Frontal cortex (tissue), 4 donors: ENCODE data around the gene GOLPH3. TPM values are rescaled to one million over a fixed set of nuclear protein-coding genes. Genes with fewer than 3 reads are reported as not detected.
"Not testable (repeated sequence)": the region's sequence is repeated elsewhere in the genome, so short reads cannot be mapped to it uniquely, and the experiment has no call there.

Source experiments
- DNase-seq, 2 donors: peaks; one replicate each; pipeline ENCODE4 v3.0.0; 2012; ENCODE audit warnings: low spot score in 2 of 2
- FAIRE-seq: peaks from 2 replicates; lab custom pipeline; 2012; peaks lifted over from hg19 to GRCh38; lab: Jason Lieb, UNC
- small RNA-seq: library from RNA; depleted of rRNA; stranded (forward); fragments of <200 nt; gene quantifications from one replicate; pipeline ENCODE3, GENCODE V24; 2014
- total RNA-seq: library from RNA; depleted of rRNA; stranded (reverse); fragments of >200 nt; gene quantifications from one replicate; pipeline ENCODE4 v1.2.3, GENCODE V29; 2014
- donor health status: control.
- donor health status: control.
- donor health status: control.

The GOLPH3 gene
- total RNA-seq, 1 donor from 2014 or later: 66.9 TPM

DNA sequence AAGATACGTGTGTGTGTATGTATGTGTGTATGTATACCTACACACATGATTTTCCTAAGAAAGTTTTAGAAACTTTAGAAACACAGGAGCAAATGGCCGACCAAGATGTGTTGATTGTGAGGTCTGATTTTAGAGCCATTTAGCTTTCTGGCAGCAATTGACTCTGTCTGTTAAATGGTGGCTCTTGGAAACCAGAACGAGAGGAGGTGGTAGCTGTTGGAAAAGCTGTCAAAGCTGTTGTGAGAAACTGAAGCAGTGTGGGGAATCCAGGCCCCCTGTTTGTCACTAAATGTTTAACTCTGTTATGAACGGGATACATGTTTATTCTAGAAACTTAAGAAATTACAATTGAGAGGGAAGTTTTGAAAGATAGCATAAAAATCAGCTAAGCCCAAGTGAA, 91.4 kb downstream of the GOLPH3 start:
- no peak for FAIRE-seq

DNA sequence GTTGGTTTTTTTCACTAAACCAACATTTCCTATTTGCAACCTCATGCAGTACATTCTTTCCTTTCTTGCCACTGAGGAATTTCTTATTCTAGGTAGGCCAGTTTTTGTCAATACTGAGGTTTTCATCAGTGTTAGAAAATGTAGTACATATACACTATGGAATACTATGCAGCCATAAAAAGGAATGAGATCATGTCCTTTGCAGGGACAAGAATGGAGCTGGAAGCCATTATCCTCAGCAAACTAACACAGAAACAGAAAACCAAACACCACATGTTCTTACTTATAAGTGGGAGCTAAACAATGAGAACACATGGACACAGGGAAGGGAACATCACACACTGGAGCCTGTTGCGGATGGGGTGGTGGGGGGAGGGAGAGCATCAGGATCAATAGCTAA, 93.6 kb downstream of the GOLPH3 start:
- FAIRE-seq, DNase-seq: not testable (repeated sequence)

More for the DNA sequence above, 91.4 kb downstream of the GOLPH3 start:
- no peak for DNase-seq

DNA sequence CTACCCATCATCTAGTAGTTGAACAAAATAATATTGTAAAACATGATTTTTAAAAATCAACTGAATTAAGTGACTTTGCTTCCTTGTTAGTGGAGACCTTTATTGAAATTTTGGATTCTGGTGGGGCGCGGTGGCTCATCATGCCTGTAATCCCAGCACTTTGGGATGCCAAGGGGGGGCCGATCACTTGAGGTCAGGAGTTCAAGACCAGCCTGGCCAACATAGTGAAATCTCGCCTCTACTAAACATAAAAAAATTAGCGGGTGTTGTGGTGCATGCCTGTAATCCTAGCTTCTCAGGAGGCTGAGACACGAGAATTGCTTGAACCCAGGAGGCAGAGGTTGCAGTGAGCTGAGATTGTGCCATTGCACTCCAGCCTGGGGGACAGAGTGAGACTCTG, 95.3 kb downstream of the GOLPH3 start:
- FAIRE-seq, DNase-seq: not testable (repeated sequence)

DNA sequence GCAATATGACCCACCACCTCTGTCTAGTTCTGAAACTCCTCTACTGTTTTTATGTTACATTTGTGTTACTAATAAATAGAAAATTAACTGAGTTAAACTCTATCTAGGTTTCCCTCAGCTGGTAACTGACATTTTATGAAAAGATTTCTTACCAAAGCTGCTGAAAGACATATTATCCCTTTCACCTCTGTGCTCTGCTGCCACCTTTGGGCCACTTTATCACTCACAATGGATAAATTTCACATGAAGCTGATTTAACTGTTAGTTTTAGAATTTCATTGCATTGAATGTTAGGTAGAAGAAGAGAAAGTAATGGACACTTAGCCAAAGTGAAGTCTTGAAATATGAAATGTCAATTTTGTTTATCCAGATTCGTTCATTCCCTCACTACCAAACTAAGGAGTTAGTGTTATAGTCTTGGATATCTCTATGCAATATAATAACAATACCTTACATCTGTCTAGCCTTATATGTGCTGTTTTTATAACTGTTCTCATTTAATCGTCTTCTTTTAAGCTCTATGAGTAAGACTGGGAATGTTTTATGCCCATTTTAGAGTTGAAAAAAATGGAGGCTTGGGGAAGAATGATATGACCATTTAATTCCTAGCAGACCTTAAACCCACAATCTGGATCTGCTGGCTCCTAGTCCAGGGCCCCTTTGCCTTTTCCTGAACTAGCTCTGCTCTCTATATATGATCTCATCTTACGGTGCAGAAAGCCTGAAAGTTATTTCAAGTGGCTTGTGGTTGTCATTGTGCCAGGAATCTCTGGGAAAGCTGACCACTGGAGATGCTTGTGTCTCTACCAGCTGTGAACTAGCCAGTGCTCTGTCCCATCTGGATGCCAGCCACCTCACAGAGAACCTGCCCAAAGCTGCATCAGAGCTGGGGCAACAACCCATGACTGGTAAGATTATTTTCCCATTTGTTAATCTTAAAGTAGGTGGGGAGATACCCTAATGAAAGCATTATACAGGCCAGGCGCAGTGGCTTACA, 97.1 kb downstream of the GOLPH3 start:
- FAIRE-seq: peak; percentile 85

More for the DNA sequence above, 97.1 kb downstream of the GOLPH3 start:
- DNase-seq: peak in 1 of 2 donors; percentile 40

Small RNA genes within 50 kb of the gene (small RNA-seq; reads per million reads assigned to genes)
- gene RF00019: not detected

Other genes with a start within 250 kb of the GOLPH3 start
- gene MTMR12, start 138.6 kb upstream of the GOLPH3 start, total RNA-seq: 16.7 TPM